ENCODE measurements around the gene DRD4. TPM values are rescaled to one million over a fixed set of nuclear protein-coding genes. Genes with fewer than 3 reads are reported as not detected.
A peak's percentile ranks its signal among the peaks of the same experiment; 100 is the strongest.

The DRD4 gene
- total and polyA plus RNA-seq, 2 of the 13 experiments (the other 11 are each of a cell fraction or from before 2014, with no cell fraction given), result 0.09 to 0.13 TPM

- TF ChIP-seq, protein P1, sequence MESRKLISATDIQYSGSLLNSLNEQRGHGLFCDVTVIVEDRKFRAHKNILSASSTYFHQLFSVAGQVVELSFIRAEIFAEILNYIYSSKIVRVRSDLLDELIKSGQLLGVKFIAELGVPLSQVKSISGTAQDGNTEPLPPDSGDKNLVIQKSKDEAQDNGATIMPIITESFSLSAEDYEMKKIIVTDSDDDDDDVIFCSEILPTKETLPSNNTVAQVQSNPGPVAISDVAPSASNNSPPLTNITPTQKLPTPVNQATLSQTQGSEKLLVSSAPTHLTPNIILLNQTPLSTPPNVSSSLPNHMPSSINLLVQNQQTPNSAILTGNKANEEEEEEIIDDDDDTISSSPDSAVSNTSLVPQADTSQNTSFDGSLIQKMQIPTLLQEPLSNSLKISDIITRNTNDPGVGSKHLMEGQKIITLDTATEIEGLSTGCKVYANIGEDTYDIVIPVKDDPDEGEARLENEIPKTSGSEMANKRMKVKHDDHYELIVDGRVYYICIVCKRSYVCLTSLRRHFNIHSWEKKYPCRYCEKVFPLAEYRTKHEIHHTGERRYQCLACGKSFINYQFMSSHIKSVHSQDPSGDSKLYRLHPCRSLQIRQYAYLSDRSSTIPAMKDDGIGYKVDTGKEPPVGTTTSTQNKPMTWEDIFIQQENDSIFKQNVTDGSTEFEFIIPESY (CRISPR knock-in tag; IDR thresholded peaks at IDR 0.05), result 0 out of 2 replicates have a peak, but pooled peaks have one; percentile 9
- TF ChIP-seq HOXA7 (CRISPR knock-in tag; IDR thresholded peaks at IDR 0.05) (no peak), POLR2A (IDR thresholded peaks at IDR 0.05; ENCODE audit: insufficient read depth in 1 of 2, low read depth in 2 of 2, low read length in 2 of 2) (0 out of 4 replicates have a peak, but pooled peaks of 1 of the 2 experiments have one; percentile 30), ZSCAN29 (CRISPR knock-in tag; conservative IDR thresholded peaks at IDR 0.05) (no peak), RARA (CRISPR knock-in tag; IDR thresholded peaks at IDR 0.05) (peak; percentile 16; the same call in 1 of the 2 replicates), FOXP4 (CRISPR knock-in tag; IDR thresholded peaks at IDR 0.05) (no peak), KDM6A (CRISPR knock-in tag; IDR thresholded peaks at IDR 0.05; ENCODE audit: low read depth) (no peak), CREB1 (IDR thresholded peaks at IDR 0.05) (no peak), CREB1 (CRISPR knock-in tag; IDR thresholded peaks at IDR 0.05) (no peak), ZNF234 (CRISPR knock-in tag; conservative IDR thresholded peaks at IDR 0.05) (no peak), ZNF431 (CRISPR knock-in tag; IDR thresholded peaks at IDR 0.05; ENCODE audit: borderline replicate concordance, low read depth) (no peak), DNMT3B (CRISPR knock-in tag; conservative IDR thresholded peaks at IDR 0.05) (no peak), HES4 (CRISPR knock-in tag; IDR thresholded peaks at IDR 0.05; ENCODE audit: borderline replicate concordance) (no peak), HNRNPLL (IDR thresholded peaks at IDR 0.05; ENCODE audit: low read depth, low read length, poor library complexity, severe bottlenecking) (no peak), ZFP36L2 (CRISPR knock-in tag; IDR thresholded peaks at IDR 0.05) (no peak), MBNL3 (CRISPR knock-in tag; conservative IDR thresholded peaks at IDR 0.05) (no peak), SP2 (CRISPR knock-in tag; IDR thresholded peaks at IDR 0.05) (no peak), BHLHE40 (IDR thresholded peaks at IDR 0.05; ENCODE audit: low read length) (0 out of 2 replicates have a peak, but pooled peaks have one; percentile 24), AGO1 (IDR thresholded peaks at IDR 0.05; ENCODE audit: low read depth, low read length, poor library complexity, severe bottlenecking) (peak; percentile 3), MTA1 (CRISPR knock-in tag; IDR thresholded peaks at IDR 0.05; ENCODE audit: borderline replicate concordance) (no peak), ZBTB42 (CRISPR knock-in tag; IDR thresholded peaks at IDR 0.05) (no peak)
- TF ChIP-seq, protein P2, sequence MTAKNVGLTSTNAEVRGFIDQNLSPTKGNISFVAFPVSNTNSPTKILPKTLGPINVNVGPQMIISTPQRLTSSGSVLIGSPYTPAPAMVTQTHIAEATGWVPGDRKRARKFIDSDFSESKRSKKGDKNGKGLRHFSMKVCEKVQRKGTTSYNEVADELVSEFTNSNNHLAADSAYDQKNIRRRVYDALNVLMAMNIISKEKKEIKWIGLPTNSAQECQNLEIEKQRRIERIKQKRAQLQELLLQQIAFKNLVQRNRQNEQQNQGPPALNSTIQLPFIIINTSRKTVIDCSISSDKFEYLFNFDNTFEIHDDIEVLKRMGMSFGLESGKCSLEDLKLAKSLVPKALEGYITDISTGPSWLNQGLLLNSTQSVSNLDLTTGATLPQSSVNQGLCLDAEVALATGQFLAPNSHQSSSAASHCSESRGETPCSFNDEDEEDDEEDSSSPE (CRISPR knock-in tag; IDR thresholded peaks at IDR 0.05), result no peak
- TF ChIP-seq, protein P3, sequence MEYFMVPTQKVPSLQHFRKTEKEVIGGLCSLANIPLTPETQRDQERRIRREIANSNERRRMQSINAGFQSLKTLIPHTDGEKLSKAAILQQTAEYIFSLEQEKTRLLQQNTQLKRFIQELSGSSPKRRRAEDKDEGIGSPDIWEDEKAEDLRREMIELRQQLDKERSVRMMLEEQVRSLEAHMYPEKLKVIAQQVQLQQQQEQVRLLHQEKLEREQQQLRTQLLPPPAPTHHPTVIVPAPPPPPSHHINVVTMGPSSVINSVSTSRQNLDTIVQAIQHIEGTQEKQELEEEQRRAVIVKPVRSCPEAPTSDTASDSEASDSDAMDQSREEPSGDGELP (IDR thresholded peaks at IDR 0.05; ENCODE audit: borderline replicate concordance, low read depth), result no peak
Measured at GRCh38 chr11:625636-626268, 11.3 kb upstream of the DRD4 start (continued).

All from HepG2 (cell line).